Activated T-helper 2 cell treated with anti-CD3 and anti-CD28 coated beads, Interferon-gamma antibody, Interleukin-2, Interleukin-4, amounts not matched to agents 10 μg/mL and 5 μg/mL and 100 μg/mL, durations not matched to agents 14 hours and 24 hours and 36 hours (primary cell): ENCODE data around the gene CCDC187. TPM values are rescaled to one million over a fixed set of nuclear protein-coding genes. Genes with fewer than 3 reads are reported as not detected.
"Not testable (repeated sequence)": the region's sequence is repeated elsewhere in the genome, so short reads cannot be mapped to it uniquely, and the experiment has no call there.

ENCODE experiments used
- DNase-seq: peaks from one replicate; pipeline ENCODE4 v3.0.0; 2021; ENCODE audit warnings: low spot score
- H3K27ac Mint-ChIP-seq: one replicate; pipeline ENCODE4 v1.8.0; 2021; ENCODE audit warnings: mixed read lengths
- H3K27me3 Mint-ChIP-seq: one replicate; pipeline ENCODE4 v1.8.0; 2021; ENCODE audit warnings: low read depth, mixed read lengths
- H3K36me3 Mint-ChIP-seq: one replicate; pipeline ENCODE4 v1.8.0; 2021; ENCODE audit warnings: low read depth, mixed read lengths
- H3K4me1 Mint-ChIP-seq: one replicate; pipeline ENCODE4 v1.8.0; 2021; ENCODE audit warnings: low read depth, mixed read lengths
- H3K4me3 Mint-ChIP-seq: one replicate; pipeline ENCODE4 v1.8.0; 2021; ENCODE audit warnings: low read depth, mild to moderate bottlenecking, moderate library complexity, mixed read lengths
- H3K9me3 Mint-ChIP-seq: one replicate; pipeline ENCODE4 v1.8.0; 2021; ENCODE audit warnings: mixed read lengths
- intact Hi-C: fragments of 100-400 bp; cut with micrococcal nuclease; formaldehyde crosslinking; loops from one replicate; pipeline ENCODE4 v1.15.1; 2023
- total RNA-seq: library from RNA; stranded (reverse); gene quantifications from 2 replicates; pipeline ENCODE4 v1.2.3, GENCODE V29; 2022

The CCDC187 gene
- total RNA-seq, result 0.02 TPM in 1 of 2 replicates, not detected in the other

GRCh38 chr9:136303825-136304416 is at the start of gene CCDC187:
TSS of gene CCDC187 (minus strand) at chr9:136304094. CDS start at chr9:136303830, 264 bp downstream.
- no peak within 1 kb of the TSS for H3K4me3 Mint-ChIP-seq
- H3K27me3 Mint-ChIP-seq, result no peaks in the 10 kb centered on the region
- H3K36me3 Mint-ChIP-seq, result no peaks in the 10 kb centered on the region
- no peak for DNase-seq
- intact Hi-C loops, result no loop called here
- no peaks in the 10 kb centered on the region for H3K9me3 Mint-ChIP-seq
- H3K4me1 Mint-ChIP-seq, result no peaks in the 10 kb centered on the region
- H3K27ac Mint-ChIP-seq, result no peak within 1 kb of the TSS

DNA sequence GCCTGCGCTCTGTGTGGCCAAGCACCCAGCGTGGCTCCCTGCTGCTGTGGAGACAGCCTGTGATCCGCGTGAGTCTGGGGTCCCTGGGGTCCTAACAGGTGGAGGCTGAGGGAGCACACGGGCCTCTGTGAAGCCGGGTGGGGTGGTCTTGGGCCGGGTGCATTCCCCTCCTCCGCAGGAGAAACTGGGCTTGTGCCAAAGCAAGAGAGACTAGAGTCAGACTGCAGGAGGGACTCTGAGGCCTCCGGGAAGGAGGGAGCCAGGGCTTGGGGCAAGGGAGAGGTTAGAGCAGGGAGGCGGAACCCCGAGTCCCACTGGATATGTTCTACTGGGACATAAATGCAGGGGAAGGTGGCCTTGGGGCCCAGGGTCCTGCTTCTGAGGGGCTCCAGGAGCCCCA is 49.2 kb upstream of the CCDC187 start:
- no peaks in the 10 kb centered on the region for H3K9me3 Mint-ChIP-seq
- no peaks in the 10 kb centered on the region for H3K4me1 Mint-ChIP-seq
- H3K27me3 Mint-ChIP-seq, result no peaks in the 10 kb centered on the region
- no peak overlapping the region for H3K4me3 Mint-ChIP-seq
- no peak for DNase-seq
- intact Hi-C loops, result no loop called here
- H3K36me3 Mint-ChIP-seq, result no peaks in the 10 kb centered on the region
- H3K27ac Mint-ChIP-seq, result no peak overlapping the region

DNA sequence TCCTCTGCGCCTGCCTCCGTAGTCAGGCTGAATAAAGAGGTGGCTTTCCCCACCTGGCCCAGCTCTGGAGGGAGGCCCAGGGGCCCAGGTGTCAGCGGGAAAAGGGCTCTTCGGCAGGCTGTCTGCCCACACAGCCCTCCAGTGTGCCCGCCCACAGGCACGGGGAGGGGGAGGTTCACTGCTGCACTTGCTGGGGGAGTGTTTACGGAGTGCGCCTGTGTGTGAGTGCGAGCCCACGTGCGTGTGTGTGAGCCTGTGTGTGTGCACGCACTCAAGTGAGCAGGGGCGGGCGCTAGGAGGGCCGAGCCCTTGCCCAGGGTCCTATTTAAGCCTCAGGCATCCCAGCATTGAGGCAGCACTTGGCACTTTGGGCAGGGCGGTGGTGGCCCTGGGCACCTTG is 48.8 kb upstream of the CCDC187 start:
- intact Hi-C loops, result no loop called here
- Mint-ChIP-seq H3K4me1 (no peaks in the 10 kb centered on the region), H3K36me3 (no peaks in the 10 kb centered on the region), H3K4me3 (no peak overlapping the region), H3K27me3 (no peaks in the 10 kb centered on the region), H3K27ac (no peak overlapping the region), H3K9me3 (no peaks in the 10 kb centered on the region)
- DNase-seq, result no peak

DNA sequence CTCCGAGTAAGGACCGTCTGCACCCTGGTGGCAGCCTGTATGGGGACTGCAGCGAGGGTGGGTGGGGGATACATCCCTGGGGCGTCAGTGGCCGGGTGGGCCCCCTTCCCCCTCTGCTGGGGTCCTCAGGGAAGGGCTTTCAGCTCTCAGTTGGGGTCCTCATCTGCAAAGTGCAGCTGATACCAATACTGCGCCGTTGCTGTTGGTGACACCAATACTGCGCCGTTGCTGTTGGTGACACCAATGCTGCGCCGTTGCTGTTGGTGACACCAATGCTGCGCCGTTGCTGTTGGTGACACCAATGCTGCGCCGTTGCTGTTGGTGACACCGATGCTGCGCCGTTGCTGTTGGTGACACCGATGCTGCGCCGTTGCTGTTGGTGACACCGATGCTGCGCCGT is 48.0 kb upstream of the CCDC187 start:
- H3K36me3 Mint-ChIP-seq, H3K4me1 Mint-ChIP-seq, DNase-seq, H3K27me3 Mint-ChIP-seq, H3K9me3 Mint-ChIP-seq, H3K27ac Mint-ChIP-seq, H3K4me3 Mint-ChIP-seq, intact Hi-C loops: not testable (repeated sequence)

GRCh38 chr9:136351252-136351800 is 47.4 kb upstream of the CCDC187 start:
- DNase-seq, result no peak
- intact Hi-C loops, result no loop called here
- Mint-ChIP-seq H3K4me3 (no peak overlapping the region), H3K9me3 (no peaks in the 10 kb centered on the region), H3K27me3 (no peaks in the 10 kb centered on the region), H3K36me3 (no peaks in the 10 kb centered on the region), H3K4me1 (no peaks in the 10 kb centered on the region), H3K27ac (no peak overlapping the region)

- H3K27ac Mint-ChIP-seq, result no peak overlapping the region
- H3K27me3 Mint-ChIP-seq, result no peaks in the 10 kb centered on the region
- H3K4me3 Mint-ChIP-seq, result no peak overlapping the region
- no peaks in the 10 kb centered on the region for H3K36me3 Mint-ChIP-seq
- DNase-seq, result no peak
- no peaks in the 10 kb centered on the region for H3K4me1 Mint-ChIP-seq
- intact Hi-C loops, result no loop called here
- H3K9me3 Mint-ChIP-seq, result no peaks in the 10 kb centered on the region
These were observed 45.7 kb upstream of the CCDC187 start for GRCh38 chr9:136349546-136349945.

DNA sequence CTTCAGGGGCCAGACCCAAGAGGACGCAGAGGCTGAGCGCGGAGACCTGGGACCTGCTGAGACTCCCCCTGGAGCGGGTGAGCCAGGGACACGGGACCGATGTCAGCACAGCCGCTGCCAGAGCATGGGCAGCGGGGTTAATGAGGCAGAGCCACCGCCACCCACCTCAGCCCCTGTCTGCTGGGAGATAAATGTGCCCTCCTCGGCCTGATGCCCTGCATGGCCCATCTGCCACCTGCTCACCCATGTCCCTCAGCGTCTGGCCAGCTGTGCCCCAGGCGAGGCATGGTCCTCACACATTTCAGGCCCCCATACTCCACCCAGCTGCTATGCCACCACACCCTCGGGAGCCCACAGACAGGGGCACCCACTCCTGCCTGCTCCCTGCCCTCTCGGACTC is 44.8 kb upstream of the CCDC187 start:
- H3K36me3 Mint-ChIP-seq, result no peaks in the 10 kb centered on the region
- H3K27ac Mint-ChIP-seq, result no peak overlapping the region
- H3K27me3 Mint-ChIP-seq, result no peaks in the 10 kb centered on the region
- no peak for DNase-seq
- H3K9me3 Mint-ChIP-seq, result no peaks in the 10 kb centered on the region
- H3K4me3 Mint-ChIP-seq, result no peak overlapping the region
- no peaks in the 10 kb centered on the region for H3K4me1 Mint-ChIP-seq
- intact Hi-C loops, result no loop called here

DNA sequence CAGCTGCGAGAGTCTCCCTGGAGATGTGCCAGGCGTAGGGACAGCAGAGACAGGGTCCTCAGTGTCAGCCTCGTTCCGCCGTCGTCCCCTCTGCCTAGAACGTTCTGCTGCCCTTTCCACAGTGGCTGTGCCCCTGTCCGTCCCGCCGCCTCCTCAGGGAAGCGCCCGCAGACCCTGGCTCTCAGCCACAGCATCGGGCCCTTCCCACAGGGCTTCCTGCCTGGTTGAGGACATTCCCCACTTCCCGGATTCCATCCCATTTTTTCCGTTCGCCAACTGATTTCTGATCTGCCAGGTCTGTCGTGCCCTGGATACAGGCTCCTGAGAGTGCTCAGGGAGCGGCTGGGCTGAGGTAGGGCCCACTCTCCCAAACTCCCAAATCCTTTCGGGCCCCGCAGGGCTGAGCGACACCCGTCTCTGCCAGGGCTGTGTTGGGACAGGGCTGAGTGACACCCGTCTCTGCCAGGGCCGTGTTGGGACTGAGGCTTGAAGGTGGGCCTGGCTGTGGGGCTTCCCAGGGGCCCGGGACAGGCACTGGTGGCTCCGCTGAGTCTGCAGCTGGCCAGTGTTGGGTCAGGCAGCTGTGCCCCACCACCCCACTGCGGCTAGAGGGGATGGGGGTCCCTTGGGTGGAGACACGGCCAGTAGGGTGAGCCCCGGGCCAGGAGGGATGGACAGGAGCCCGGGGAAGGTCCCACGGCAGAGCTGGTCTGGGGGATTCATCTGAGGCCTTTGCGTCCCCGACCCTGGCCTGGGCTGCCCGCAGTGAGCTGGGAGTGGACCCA is 43.8 kb upstream of the CCDC187 start:
- no peaks in the 10 kb centered on the region for H3K9me3 Mint-ChIP-seq
- no peak for DNase-seq
- no peaks in the 10 kb centered on the region for H3K36me3 Mint-ChIP-seq
- H3K4me1 Mint-ChIP-seq, result no peaks in the 10 kb centered on the region
- no peaks in the 10 kb centered on the region for H3K27me3 Mint-ChIP-seq
- H3K27ac Mint-ChIP-seq, result no peak overlapping the region
- H3K4me3 Mint-ChIP-seq, result no peak overlapping the region
- intact Hi-C loops, result no loop called here

DNA sequence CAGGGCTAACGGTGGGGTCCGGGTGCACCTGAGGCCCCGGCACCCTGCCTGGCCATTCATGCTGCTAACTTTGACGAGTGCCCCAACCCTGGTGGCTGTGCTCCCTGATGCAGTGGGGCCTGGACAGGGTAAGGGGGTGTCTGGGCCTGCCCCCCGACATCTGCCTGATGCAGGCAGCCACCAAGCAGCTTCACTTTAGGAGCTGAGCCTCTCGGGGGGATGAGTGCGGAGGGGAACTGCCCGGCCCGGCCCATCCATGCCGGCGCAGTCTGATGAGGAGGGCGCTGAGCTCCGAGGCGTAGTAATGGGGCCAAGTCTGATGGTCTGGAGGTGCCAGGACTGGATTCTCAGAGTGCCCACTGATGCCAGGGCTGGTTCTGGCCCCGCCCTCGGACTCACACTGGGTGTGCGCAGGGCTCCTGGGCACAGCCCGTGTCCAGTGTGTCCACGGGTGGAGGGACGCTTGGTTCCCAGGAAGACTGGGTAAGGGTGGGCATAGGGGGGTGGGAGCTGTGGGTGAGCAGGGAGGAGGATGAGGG is 43.1 kb upstream of the CCDC187 start:
- no peaks in the 10 kb centered on the region for H3K36me3 Mint-ChIP-seq

GRCh38 chr9:136346157-136346481 is 42.2 kb upstream of the CCDC187 start:
- no peaks in the 10 kb centered on the region for H3K27me3 Mint-ChIP-seq
- no peaks in the 10 kb centered on the region for H3K4me1 Mint-ChIP-seq
- no peak for DNase-seq
- H3K4me3 Mint-ChIP-seq, result no peak overlapping the region
- H3K27ac Mint-ChIP-seq, result no peak overlapping the region
- intact Hi-C loops, result no loop called here
- no peaks in the 10 kb centered on the region for H3K36me3 Mint-ChIP-seq
- H3K9me3 Mint-ChIP-seq, result no peaks in the 10 kb centered on the region

More for the DNA sequence above, 43.1 kb upstream of the CCDC187 start:
- H3K27ac Mint-ChIP-seq, result no peak overlapping the region
- intact Hi-C loops, result no loop called here
- no peaks in the 10 kb centered on the region for H3K9me3 Mint-ChIP-seq
- H3K4me3 Mint-ChIP-seq, result no peak overlapping the region
- H3K27me3 Mint-ChIP-seq, result no peaks in the 10 kb centered on the region
- no peak for DNase-seq
- H3K4me1 Mint-ChIP-seq, result no peaks in the 10 kb centered on the region

DNA sequence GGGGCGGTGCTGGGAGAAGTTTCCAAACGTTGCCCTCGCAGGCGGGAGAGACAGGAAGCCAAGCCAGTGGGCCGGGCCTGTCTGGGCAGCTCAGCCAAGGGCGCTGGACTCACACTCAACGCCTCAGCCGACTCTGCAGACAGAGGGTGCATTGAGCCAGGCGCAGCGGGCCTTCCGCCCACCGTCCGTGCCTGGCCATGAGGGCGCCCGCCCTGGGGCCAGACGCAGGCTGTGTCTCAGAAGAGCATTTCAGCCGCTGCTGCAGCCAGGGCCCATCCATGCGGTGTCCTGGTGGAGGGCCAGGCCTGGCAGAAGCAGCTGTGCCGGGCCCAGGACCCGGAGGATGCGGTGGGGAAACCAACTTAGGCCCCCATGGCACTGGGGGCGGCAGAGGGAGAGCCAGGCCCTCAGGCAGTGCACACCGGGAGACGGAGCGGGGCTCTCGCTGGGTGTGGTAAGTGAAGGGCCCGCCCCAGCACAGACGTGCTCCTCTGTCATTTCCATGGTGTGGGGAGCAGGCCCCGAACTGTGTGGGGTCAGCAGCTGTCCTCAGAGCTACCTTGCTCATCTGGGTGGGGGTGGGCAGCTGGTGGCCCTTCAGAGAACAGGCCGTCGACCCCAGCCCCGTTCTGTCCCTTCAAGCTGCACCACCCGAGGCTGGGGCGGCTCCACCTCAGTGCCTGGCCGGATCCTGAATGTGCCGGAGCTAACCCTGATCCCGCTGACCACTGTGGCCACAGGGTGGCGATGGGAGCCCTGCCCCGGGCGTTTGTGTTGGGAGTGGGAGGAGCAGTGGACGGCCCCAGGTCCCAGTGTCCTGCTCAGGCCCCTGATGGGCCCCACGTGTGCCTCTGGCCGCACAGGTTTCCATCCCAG is 41.6 kb upstream of the CCDC187 start:
- H3K4me3 Mint-ChIP-seq, result no peak overlapping the region
- H3K36me3 Mint-ChIP-seq, result no peaks in the 10 kb centered on the region
- no peak overlapping the region for H3K27ac Mint-ChIP-seq
- no peaks in the 10 kb centered on the region for H3K4me1 Mint-ChIP-seq
- H3K27me3 Mint-ChIP-seq, result no peaks in the 10 kb centered on the region
- intact Hi-C loops, result no loop called here
- DNase-seq, result no peak
- no peaks in the 10 kb centered on the region for H3K9me3 Mint-ChIP-seq

DNA sequence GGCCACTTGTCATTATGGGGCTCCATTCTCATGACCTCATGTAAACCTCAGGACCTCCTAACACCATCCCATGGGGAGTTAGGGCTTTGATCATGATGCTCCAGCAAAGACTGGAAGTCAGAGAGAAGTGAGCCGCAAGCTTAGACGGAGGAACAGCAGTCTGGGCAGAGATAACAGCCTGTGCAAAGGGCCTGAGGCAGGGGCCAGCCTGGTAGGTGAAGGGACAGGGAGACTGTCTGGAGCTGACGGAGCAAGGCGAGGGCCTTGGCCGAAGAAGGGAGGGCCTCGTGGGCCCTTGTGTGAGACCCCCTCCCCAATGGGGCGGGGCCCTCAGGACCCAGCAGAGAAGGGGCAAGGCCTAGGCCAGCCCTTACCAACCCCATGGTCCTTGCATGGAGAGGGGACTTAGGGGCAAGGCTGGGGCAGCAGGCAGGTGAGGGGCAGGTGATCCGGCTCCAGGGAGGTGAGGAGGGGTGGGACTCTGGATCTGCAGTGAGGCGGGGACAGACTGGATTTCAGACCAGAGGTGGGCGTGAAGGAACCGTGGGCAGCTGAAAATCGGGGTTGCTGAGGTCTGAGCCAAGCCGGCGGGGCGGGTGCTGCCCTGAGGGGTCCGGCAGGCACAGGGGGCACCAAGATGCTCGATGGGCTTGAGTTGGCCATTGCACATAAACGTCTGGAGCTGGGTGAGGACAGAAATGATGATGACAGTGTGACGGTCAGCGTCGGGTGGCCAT is 40.8 kb upstream of the CCDC187 start:
- no peak overlapping the region for H3K27ac Mint-ChIP-seq
- DNase-seq, result no peak
- H3K4me3 Mint-ChIP-seq, result no peak overlapping the region
- no peaks in the 10 kb centered on the region for H3K36me3 Mint-ChIP-seq
- no peaks in the 10 kb centered on the region for H3K27me3 Mint-ChIP-seq
- intact Hi-C loops, result no loop called here
- no peaks in the 10 kb centered on the region for H3K9me3 Mint-ChIP-seq
- H3K4me1 Mint-ChIP-seq, result no peaks in the 10 kb centered on the region
